ENCODE data around the gene NHS.
"Not testable (repeated sequence)": the region's sequence is repeated elsewhere in the genome, so short reads cannot be mapped to it uniquely, and the experiment has no call there.

Gene NHS

GRCh38 chrX:17499512-17499911 lies 124.5 kb downstream of the NHS start:
- Histone ChIP-seq H3K9me2 (replicated peaks; ENCODE audit: control insufficient read depth, low read length) (no peaks in the 10 kb centered on the region), H3K4me3 (ENCODE audit: low read length) (no peak overlapping the region), H3K36me3 (ENCODE audit: control insufficient read depth, low read length) (no peaks in the 10 kb centered on the region), H3K27me3 (ENCODE audit: control insufficient read depth, low read length) (no peaks in the 10 kb centered on the region), H3K79me2 (ENCODE audit: control insufficient read depth, low read length) (no peaks in the 10 kb centered on the region), H3F3A (ENCODE audit: control insufficient read depth, insufficient read depth) (no peaks in the 10 kb centered on the region), H3K9me3 (ENCODE audit: control insufficient read depth, insufficient read depth, low read length) (no peaks in the 10 kb centered on the region), H3K4me2 (ENCODE audit: low read length) (no peak overlapping the region), H3K27ac (ENCODE audit: low read depth, low read length) (no peak overlapping the region), H3K4me1 (ENCODE audit: control insufficient read depth, low read length) (no peaks in the 10 kb centered on the region), H4K20me1 (ENCODE audit: control insufficient read depth, insufficient read depth, low read depth, low read length) (no peaks in the 10 kb centered on the region)
- TF ChIP-seq CTCF (IDR thresholded peaks at IDR 0.05; ENCODE audit: low read depth, low read length, poor library complexity, severe bottlenecking) = no peak
- no peak for TF ChIP-seq EZH2phosphoT487 (IDR thresholded peaks at IDR 0.05; ENCODE audit: borderline replicate concordance, low read length)

GRCh38 chrX:17500145-17500579 lies 125.2 kb downstream of the NHS start:
- Histone ChIP-seq H4K20me1 (ENCODE audit: control insufficient read depth, insufficient read depth, low read depth, low read length) (no peaks in the 10 kb centered on the region), H3K4me2 (ENCODE audit: low read length) (no peak overlapping the region), H3K36me3 (ENCODE audit: control insufficient read depth, low read length) (no peaks in the 10 kb centered on the region), H3K27ac (ENCODE audit: low read depth, low read length) (no peak overlapping the region), H3K4me1 (ENCODE audit: control insufficient read depth, low read length) (no peaks in the 10 kb centered on the region), H3K4me3 (ENCODE audit: low read length) (no peak overlapping the region), H3K9me2 (replicated peaks; ENCODE audit: control insufficient read depth, low read length) (no peaks in the 10 kb centered on the region), H3K79me2 (ENCODE audit: control insufficient read depth, low read length) (no peaks in the 10 kb centered on the region), H3K9me3 (ENCODE audit: control insufficient read depth, insufficient read depth, low read length) (no peaks in the 10 kb centered on the region), H3K27me3 (ENCODE audit: control insufficient read depth, low read length) (no peaks in the 10 kb centered on the region), H3F3A (ENCODE audit: control insufficient read depth, insufficient read depth) (no peaks in the 10 kb centered on the region)
- TF ChIP-seq CTCF (IDR thresholded peaks at IDR 0.05; ENCODE audit: low read depth, low read length, poor library complexity, severe bottlenecking) = no peak
- TF ChIP-seq EZH2phosphoT487 (IDR thresholded peaks at IDR 0.05; ENCODE audit: borderline replicate concordance, low read length) = no peak

GRCh38 chrX:17501746-17502145 lies 126.7 kb downstream of the NHS start:
- TF ChIP-seq EZH2phosphoT487 (IDR thresholded peaks at IDR 0.05; ENCODE audit: borderline replicate concordance, low read length) = no peak
- TF ChIP-seq CTCF (IDR thresholded peaks at IDR 0.05; ENCODE audit: low read depth, low read length, poor library complexity, severe bottlenecking) = no peak
- H3K27me3 ChIP-seq (ENCODE audit: control insufficient read depth, low read length) = no peaks in the 10 kb centered on the region
- no peaks in the 10 kb centered on the region for H3K79me2 ChIP-seq (ENCODE audit: control insufficient read depth, low read length)
- H3K9me2 ChIP-seq (replicated peaks; ENCODE audit: control insufficient read depth, low read length) = no peaks in the 10 kb centered on the region
- no peaks in the 10 kb centered on the region for H3K9me3 ChIP-seq (ENCODE audit: control insufficient read depth, insufficient read depth, low read length)
- H3K4me1 ChIP-seq (ENCODE audit: control insufficient read depth, low read length) = no peaks in the 10 kb centered on the region
- H3K36me3 ChIP-seq (ENCODE audit: control insufficient read depth, low read length) = no peaks in the 10 kb centered on the region
- no peak overlapping the region for H3K27ac ChIP-seq (ENCODE audit: low read depth, low read length)
- H3F3A ChIP-seq (ENCODE audit: control insufficient read depth, insufficient read depth) = no peaks in the 10 kb centered on the region
- no peak overlapping the region for H3K4me2 ChIP-seq (ENCODE audit: low read length)
- H4K20me1 ChIP-seq (ENCODE audit: control insufficient read depth, insufficient read depth, low read depth, low read length) = no peaks in the 10 kb centered on the region
- no peak overlapping the region for H3K4me3 ChIP-seq (ENCODE audit: low read length)

GRCh38 chrX:17506352-17506751 lies 131.4 kb downstream of the NHS start:
- not testable (repeated sequence) for H3K9me2 ChIP-seq (replicated peaks; ENCODE audit: control insufficient read depth, low read length); H3K4me3 ChIP-seq (ENCODE audit: low read length); H3K4me2 ChIP-seq (ENCODE audit: low read length); H3F3A ChIP-seq (ENCODE audit: control insufficient read depth, insufficient read depth); H3K79me2 ChIP-seq (ENCODE audit: control insufficient read depth, low read length); H3K4me1 ChIP-seq (ENCODE audit: control insufficient read depth, low read length); H3K36me3 ChIP-seq (ENCODE audit: control insufficient read depth, low read length); H3K9me3 ChIP-seq (ENCODE audit: control insufficient read depth, insufficient read depth, low read length); H3K27me3 ChIP-seq (ENCODE audit: control insufficient read depth, low read length); H4K20me1 ChIP-seq (ENCODE audit: control insufficient read depth, insufficient read depth, low read depth, low read length); H3K27ac ChIP-seq (ENCODE audit: low read depth, low read length)

All from DOHH2 (cell line).